T-helper 2 cell treated with Interferon-gamma antibody and Interleukin-4, amounts not matched to agents 5 μg/mL and 100 μg/mL, for 36 hours (primary cell): ENCODE measurements around the gene PSME1.
A peak's percentile ranks its signal among the peaks of the same experiment; 100 is the strongest.
"Not testable (repeated sequence)": the region's sequence is repeated elsewhere in the genome, so short reads cannot be mapped to it uniquely, and the experiment has no call there.

ENCODE experiments used
- DNase-seq: peaks from one replicate; pipeline ENCODE4 v3.0.0; 2021; ENCODE audit warnings: low spot score
- H3K27ac Mint-ChIP-seq: one replicate; pipeline ENCODE4 v1.8.0; 2021; ENCODE audit warnings: mild to moderate bottlenecking, mixed read lengths
- H3K27me3 Mint-ChIP-seq: one replicate; pipeline ENCODE4 v1.8.0; 2021; ENCODE audit warnings: low read depth, mixed read lengths
- H3K36me3 Mint-ChIP-seq: one replicate; pipeline ENCODE4 v1.8.0; 2021; ENCODE audit warnings: low read depth, mixed read lengths
- H3K4me1 Mint-ChIP-seq: one replicate; pipeline ENCODE4 v1.8.0; 2021; ENCODE audit warnings: low read depth, mixed read lengths
- H3K4me3 Mint-ChIP-seq: one replicate; pipeline ENCODE4 v1.8.0; 2022; ENCODE audit warnings: mild to moderate bottlenecking, moderate library complexity, mixed read lengths
- H3K9me3 Mint-ChIP-seq: one replicate; pipeline ENCODE4 v1.8.0; 2021; ENCODE audit warnings: mixed read lengths

The PSME1 gene

GRCh38 chr14:24098229-24098926, 37.6 kb upstream of the PSME1 start:
- Mint-ChIP-seq H3K4me1 (peaks cover 19% of the 10 kb centered on the region), H3K9me3 (no peaks in the 10 kb centered on the region), H3K27ac (no peak overlapping the region), H3K36me3 (peaks cover 54% of the 10 kb centered on the region), H3K4me3 (no peak overlapping the region), H3K27me3 (no peaks in the 10 kb centered on the region)
- DNase-seq, result no peak

- no peak for DNase-seq
- Mint-ChIP-seq H3K27me3 (no peaks in the 10 kb centered on the region), H3K4me3 (no peak overlapping the region), H3K4me1 (peaks cover 15% of the 10 kb centered on the region), H3K27ac (peak overlapping the region; percentile 20), H3K36me3 (peaks cover 62% of the 10 kb centered on the region), H3K9me3 (no peaks in the 10 kb centered on the region)
Observed at GRCh38 chr14:24098927-24099813, 36.8 kb upstream of the PSME1 start.

GRCh38 chr14:24100197-24100981, 35.6 kb upstream of the PSME1 start:
- no peak overlapping the region for H3K4me3 Mint-ChIP-seq
- H3K27me3 Mint-ChIP-seq, result no peaks in the 10 kb centered on the region
- no peak overlapping the region for H3K27ac Mint-ChIP-seq
- H3K9me3 Mint-ChIP-seq, result peaks cover 3% of the 10 kb centered on the region
- peaks cover 13% of the 10 kb centered on the region for H3K4me1 Mint-ChIP-seq
- peaks cover 64% of the 10 kb centered on the region for H3K36me3 Mint-ChIP-seq
- no peak for DNase-seq

GRCh38 chr14:24100982-24101494, 35.0 kb upstream of the PSME1 start:
- H3K9me3 Mint-ChIP-seq, result peaks cover 3% of the 10 kb centered on the region
- no peak for DNase-seq
- peaks cover 11% of the 10 kb centered on the region for H3K4me1 Mint-ChIP-seq
- H3K27me3 Mint-ChIP-seq, result no peaks in the 10 kb centered on the region
- H3K4me3 Mint-ChIP-seq, result no peak overlapping the region
- peak overlapping the region; percentile 55 for H3K27ac Mint-ChIP-seq
- H3K36me3 Mint-ChIP-seq, result peaks cover 60% of the 10 kb centered on the region

- Mint-ChIP-seq H3K27me3 (no peaks in the 10 kb centered on the region), H3K36me3 (peaks cover 52% of the 10 kb centered on the region), H3K4me3 (no peak overlapping the region), H3K4me1 (peaks cover 5% of the 10 kb centered on the region), H3K9me3 (peaks cover 3% of the 10 kb centered on the region), H3K27ac (no peak overlapping the region)
- no peak for DNase-seq
Observed at GRCh38 chr14:24102357-24103048, 33.5 kb upstream of the PSME1 start.

- DNase-seq, result no peak
- Mint-ChIP-seq H3K4me3 (no peak overlapping the region), H3K27ac (no peak overlapping the region), H3K36me3 (peaks cover 46% of the 10 kb centered on the region), H3K27me3 (no peaks in the 10 kb centered on the region), H3K4me1 (peaks cover 8% of the 10 kb centered on the region), H3K9me3 (peaks cover 3% of the 10 kb centered on the region)
Observed at GRCh38 chr14:24103451-24103850, 32.5 kb upstream of the PSME1 start.

GRCh38 chr14:24105609-24106239, 30.3 kb upstream of the PSME1 start:
- not testable (repeated sequence) for H3K4me3 Mint-ChIP-seq, H3K9me3 Mint-ChIP-seq, H3K27ac Mint-ChIP-seq, DNase-seq, H3K27me3 Mint-ChIP-seq
- Mint-ChIP-seq H3K36me3 (peaks cover 33% of the 10 kb centered on the region), H3K4me1 (peaks cover 18% of the 10 kb centered on the region)

GRCh38 chr14:24106672-24107271, 29.2 kb upstream of the PSME1 start:
- H3K27ac Mint-ChIP-seq, result no peak overlapping the region
- H3K36me3 Mint-ChIP-seq, result peaks cover 29% of the 10 kb centered on the region
- H3K27me3 Mint-ChIP-seq, result no peaks in the 10 kb centered on the region
- DNase-seq, result no peak
- no peak overlapping the region for H3K4me3 Mint-ChIP-seq
- H3K4me1 Mint-ChIP-seq, result peaks cover 18% of the 10 kb centered on the region
- peaks cover 3% of the 10 kb centered on the region for H3K9me3 Mint-ChIP-seq

GRCh38 chr14:24108336-24108874, 27.6 kb upstream of the PSME1 start:
- peaks cover 17% of the 10 kb centered on the region for H3K36me3 Mint-ChIP-seq
- peak overlapping the region; percentile 50 for H3K4me3 Mint-ChIP-seq
- H3K4me1 Mint-ChIP-seq, result peaks cover 18% of the 10 kb centered on the region
- no peak for DNase-seq
- no peaks in the 10 kb centered on the region for H3K27me3 Mint-ChIP-seq
- H3K27ac Mint-ChIP-seq, result peak overlapping the region; percentile 96
- peaks cover 3% of the 10 kb centered on the region for H3K9me3 Mint-ChIP-seq

GRCh38 chr14:24110060-24110459, 25.9 kb upstream of the PSME1 start:
- Mint-ChIP-seq H3K9me3 (no peaks in the 10 kb centered on the region), H3K36me3 (peaks cover 3% of the 10 kb centered on the region), H3K4me3 (no peak overlapping the region), H3K27ac (no peak overlapping the region), H3K4me1 (peaks cover 18% of the 10 kb centered on the region), H3K27me3 (no peaks in the 10 kb centered on the region)
- no peak for DNase-seq

- no peaks in the 10 kb centered on the region for H3K27me3 Mint-ChIP-seq
- no peaks in the 10 kb centered on the region for H3K9me3 Mint-ChIP-seq
- no peak overlapping the region for H3K4me3 Mint-ChIP-seq
- peaks cover 5% of the 10 kb centered on the region for H3K36me3 Mint-ChIP-seq
- DNase-seq, result no peak
- H3K27ac Mint-ChIP-seq, result no peak overlapping the region
- peaks cover 22% of the 10 kb centered on the region for H3K4me1 Mint-ChIP-seq
Observed at GRCh38 chr14:24110523-24110922, 25.5 kb upstream of the PSME1 start.

- H3K4me3 Mint-ChIP-seq, result peak overlapping the region; percentile 92
- no peak for DNase-seq
- no peaks in the 10 kb centered on the region for H3K9me3 Mint-ChIP-seq
- H3K27me3 Mint-ChIP-seq, result no peaks in the 10 kb centered on the region
- H3K27ac Mint-ChIP-seq, result peak overlapping the region; percentile 97
- peaks cover 27% of the 10 kb centered on the region for H3K36me3 Mint-ChIP-seq
- H3K4me1 Mint-ChIP-seq, result peaks cover 32% of the 10 kb centered on the region
Observed at GRCh38 chr14:24113379-24113800, 22.6 kb upstream of the PSME1 start.
